Stimulated activated CD8-positive, alpha-beta memory T cell treated with anti-CD3 and anti-CD28 coated beads, Interleukin-7, amount 100 ng/mL, for 4 hours (primary cell): ENCODE results near the gene RANBP1.

Source experiments
- DNase-seq, 2 donors: peaks; one replicate each; pipeline ENCODE4 v3.0.0-alpha.2; 2020; ENCODE audit warnings: low read depth in 2 of 2

Gene RANBP1

GRCh38 chr22:20172141-20172613 lies 56.3 kb downstream of the RANBP1 start:
- DNase-seq: no peak

GRCh38 chr22:20173246-20173645 lies 57.3 kb downstream of the RANBP1 start:
- DNase-seq: no peak

- no peak for DNase-seq
Observed at GRCh38 chr22:20173772-20174171, 57.9 kb downstream of the RANBP1 start.

GRCh38 chr22:20174785-20175596 lies 59.1 kb downstream of the RANBP1 start:
- DNase-seq: no peak

GRCh38 chr22:20175597-20175900 lies 59.6 kb downstream of the RANBP1 start:
- DNase-seq: no peak

- DNase-seq: no peak
Observed at GRCh38 chr22:20176421-20177085, 60.6 kb downstream of the RANBP1 start.
